Measurements from ENCODE around the gene TMUB1. TPM values are rescaled to one million over a fixed set of nuclear protein-coding genes. Genes with fewer than 3 reads are reported as not detected.

TMUB1 gene
- total and polyA plus RNA-seq, 9 of the 15 experiments (the other 6 are each of a cell fraction or from before 2014, with no cell fraction given) = 0.14 to 241 (median 74.1) TPM

GRCh38 chr7:151061213-151062110 lies 21.8 kb downstream of the TMUB1 start (continued):
- no peak for TF ChIP-seq TOE1 (IDR thresholded peaks at IDR 0.05; ENCODE audit: borderline replicate concordance)
- TF ChIP-seq TOE1 (CRISPR knock-in tag; IDR thresholded peaks at IDR 0.05; ENCODE audit: borderline replicate concordance, low read depth) = no peak
- no peak for TF ChIP-seq LEF1 (IDR thresholded peaks at IDR 0.05)
- no peak for TF ChIP-seq ZNF41 (CRISPR knock-in tag; conservative IDR thresholded peaks at IDR 0.05)
- no peak for TF ChIP-seq SMAD3 (CRISPR knock-in tag; conservative IDR thresholded peaks at IDR 0.05)
- TF ChIP-seq PHB (CRISPR knock-in tag; IDR thresholded peaks at IDR 0.05) = no peak
- TF ChIP-seq ZFP1 (CRISPR knock-in tag; IDR thresholded peaks at IDR 0.05) = no peak
- 0 out of 2 replicates have a peak, but pooled peaks have one; percentile 73 for TF ChIP-seq RERE (CRISPR knock-in tag; IDR thresholded peaks at IDR 0.05; ENCODE audit: borderline replicate concordance)
- TF ChIP-seq ZNF586 (CRISPR knock-in tag; conservative IDR thresholded peaks at IDR 0.05) = no peak
- no peak for TF ChIP-seq KLF10 (CRISPR knock-in tag; IDR thresholded peaks at IDR 0.05)
- TF ChIP-seq FOXK2 (conservative IDR thresholded peaks at IDR 0.05 in 1 of 2, IDR thresholded peaks at IDR 0.05 in 1 of 2; ENCODE audit: low read depth in 2 of 2) = 0 out of 4 replicates have a peak, but pooled peaks of 1 of the 2 experiments have one; percentile 14
- TF ChIP-seq ZNF655 (CRISPR knock-in tag; IDR thresholded peaks at IDR 0.05) = no peak
- TF ChIP-seq RBM39 (optimal IDR thresholded peaks at IDR 0.05; ENCODE audit: low read depth, low read length) = peak; percentile 89
- TF ChIP-seq ZFX (CRISPR knock-in tag; IDR thresholded peaks at IDR 0.05) = peak; percentile 58
- no peak for TF ChIP-seq RAD51 (IDR thresholded peaks at IDR 0.05; ENCODE audit: borderline replicate concordance, low read depth)
- TF ChIP-seq RFX5 (IDR thresholded peaks at IDR 0.05; ENCODE audit: low read depth, low read length) = no peak
- peak; percentile 83 for TF ChIP-seq ZNF512 (tag; IDR thresholded peaks at IDR 0.05)
- no peak for TF ChIP-seq DNMT1 (IDR thresholded peaks at IDR 0.05)
- TF ChIP-seq ZNF212 (CRISPR knock-in tag; IDR thresholded peaks at IDR 0.05) = no peak
- TF ChIP-seq ATF1 (CRISPR knock-in tag; IDR thresholded peaks at IDR 0.05) = no peak
- no peak for TF ChIP-seq ATF1 (tag; IDR thresholded peaks at IDR 0.05)
- no peak for TF ChIP-seq GABPB2 (CRISPR knock-in tag; conservative IDR thresholded peaks at IDR 0.05)

Data from K562 (cell line).